Suprapubic skin (tissue), 4 donors: ENCODE measurements around the gene ABCF2. TPM values are rescaled to one million over a fixed set of nuclear protein-coding genes. Genes with fewer than 3 reads are reported as not detected.
A peak's percentile ranks its signal among the peaks of the same experiment; 100 is the strongest.

ENCODE experiments used
- DNase-seq, 2 donors: peaks; one replicate each; pipeline ENCODE4 v3.0.0-alpha.2; 2019; ENCODE audit warnings: low spot score in 2 of 2
- H3K27ac ChIP-seq: fragments of 200-600 bp; sonication (generic); one replicate; pipeline ENCODE4 v1.5.1; 2019
- H3K27me3 ChIP-seq: fragments of 200-600 bp; sonication (generic); one replicate; pipeline ENCODE4 v1.5.1; 2019
- H3K36me3 ChIP-seq: fragments of 200-600 bp; sonication (generic); one replicate; pipeline ENCODE4 v1.5.1; 2019
- H3K4me1 ChIP-seq: fragments of 200-600 bp; sonication (generic); one replicate; pipeline ENCODE4 v1.5.1; 2019
- H3K4me3 ChIP-seq: fragments of 200-600 bp; sonication (generic); one replicate; pipeline ENCODE4 v1.5.1; 2019; ENCODE audit warnings: mild to moderate bottlenecking
- H3K9me3 ChIP-seq: fragments of 200-600 bp; sonication (generic); one replicate; pipeline ENCODE4 v1.5.1; 2019
- EP300 ChIP-seq: sonication (generic); formaldehyde crosslinking; IDR thresholded peaks from one replicate; pipeline ENCODE4 v1.6.1; 2017; ENCODE audit warnings: antibody characterized with exemption
- POLR2A ChIP-seq, 2 donors: fragments of 450-650 bp; IDR thresholded peaks; one replicate each; pipeline ENCODE4 v1.6.1; 2017; ENCODE audit warnings: antibody characterized with exemption in 2 of 2, mild to moderate bottlenecking in 2 of 2, moderate library complexity in 2 of 2
- POLR2AphosphoS5 ChIP-seq, 3 donors: sonication (generic); formaldehyde crosslinking; IDR thresholded peaks; one replicate each; pipeline ENCODE4 v1.6.1; 2017; ENCODE audit warnings: antibody characterized with exemption in 3 of 3
- WGBS: methylation state at CpG from one replicate; pipeline ENCODE4 v1.1.5; 2018; 5-methylcytosine and 5-hydroxymethylcytosine counted together
- total RNA-seq, 4 donors: library from RNA; depleted of rRNA; stranded (reverse); fragments of >200 nt; gene quantifications; one replicate each; pipeline ENCODE4 v1.1.0, GENCODE V29; 2016
- TF ChIP-seq, protein P1 (sequence below), 2 donors: fragments of 200-600 bp in 1 of 2; fragments of 450-650 bp in 1 of 2; sonication (generic) in 1 of 2; IDR thresholded peaks; one replicate each; pipeline ENCODE4 v1.5.1; 2016 to 2019; ENCODE audit warnings: antibody characterized with exemption in 2 of 2, mild to moderate bottlenecking in 1 of 2, moderate library complexity in 1 of 2

The ABCF2 gene
- total RNA-seq, 4 donors from 2014 or later = 25.3 to 96.5 (median 40.1) TPM

GRCh38 chr7:151172273-151173141, 54.5 kb downstream of the ABCF2 start:
- H3K27ac ChIP-seq = no peak overlapping the region
- no peak overlapping the region for H3K4me3 ChIP-seq
- WGBS = 20% methylated on average over 42 of the region's 42 CpGs
- H3K36me3 ChIP-seq = no peaks in the 10 kb centered on the region
- TF ChIP-seq EP300 = no peak
- TF ChIP-seq, protein P1, sequence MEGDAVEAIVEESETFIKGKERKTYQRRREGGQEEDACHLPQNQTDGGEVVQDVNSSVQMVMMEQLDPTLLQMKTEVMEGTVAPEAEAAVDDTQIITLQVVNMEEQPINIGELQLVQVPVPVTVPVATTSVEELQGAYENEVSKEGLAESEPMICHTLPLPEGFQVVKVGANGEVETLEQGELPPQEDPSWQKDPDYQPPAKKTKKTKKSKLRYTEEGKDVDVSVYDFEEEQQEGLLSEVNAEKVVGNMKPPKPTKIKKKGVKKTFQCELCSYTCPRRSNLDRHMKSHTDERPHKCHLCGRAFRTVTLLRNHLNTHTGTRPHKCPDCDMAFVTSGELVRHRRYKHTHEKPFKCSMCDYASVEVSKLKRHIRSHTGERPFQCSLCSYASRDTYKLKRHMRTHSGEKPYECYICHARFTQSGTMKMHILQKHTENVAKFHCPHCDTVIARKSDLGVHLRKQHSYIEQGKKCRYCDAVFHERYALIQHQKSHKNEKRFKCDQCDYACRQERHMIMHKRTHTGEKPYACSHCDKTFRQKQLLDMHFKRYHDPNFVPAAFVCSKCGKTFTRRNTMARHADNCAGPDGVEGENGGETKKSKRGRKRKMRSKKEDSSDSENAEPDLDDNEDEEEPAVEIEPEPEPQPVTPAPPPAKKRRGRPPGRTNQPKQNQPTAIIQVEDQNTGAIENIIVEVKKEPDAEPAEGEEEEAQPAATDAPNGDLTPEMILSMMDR (IDR thresholded peaks at IDR 0.05) = peak; percentile 100
- TF ChIP-seq POLR2A (IDR thresholded peaks at IDR 0.05) = no peak
- no peak for TF ChIP-seq POLR2AphosphoS5 (IDR thresholded peaks at IDR 0.05)
- peaks cover 8% of the 10 kb centered on the region for H3K4me1 ChIP-seq
- peak; percentile 84 to 86 for DNase-seq
- H3K27me3 ChIP-seq = peaks cover 70% of the 10 kb centered on the region
- H3K9me3 ChIP-seq = no peaks in the 10 kb centered on the region

DNA sequence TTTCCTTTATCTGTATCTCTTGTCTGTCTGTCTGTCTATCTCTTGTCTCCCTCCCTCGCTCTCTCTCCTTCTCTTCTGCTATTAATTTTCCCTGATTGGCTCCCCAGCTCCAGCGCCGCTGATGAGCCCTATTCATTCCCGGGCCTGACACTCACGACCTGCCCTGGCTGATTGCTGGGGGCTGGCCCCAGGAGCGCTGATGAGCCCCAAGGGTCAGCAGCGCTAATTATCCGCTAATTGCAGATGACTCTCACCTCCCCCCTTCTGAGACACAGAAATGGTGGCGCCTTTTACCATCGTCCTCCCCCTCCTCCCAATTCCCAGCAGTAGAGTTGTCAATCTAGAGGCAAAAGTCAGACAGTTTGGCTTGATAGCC, 58.2 kb downstream of the ABCF2 start:
- peak in 1 of 2 donors; percentile 61 for DNase-seq
- H3K36me3 ChIP-seq = no peaks in the 10 kb centered on the region
- no peak for TF ChIP-seq POLR2AphosphoS5 (IDR thresholded peaks at IDR 0.05)
- TF ChIP-seq, protein P1 (IDR thresholded peaks at IDR 0.05) = no peak
- TF ChIP-seq EP300 = no peak
- no peak for TF ChIP-seq POLR2A (IDR thresholded peaks at IDR 0.05)
- no peak overlapping the region for H3K27ac ChIP-seq
- H3K27me3 ChIP-seq = peaks cover 71% of the 10 kb centered on the region
- 50% methylated on average over 10 of the region's 10 CpGs for WGBS
- H3K4me1 ChIP-seq = peaks cover 17% of the 10 kb centered on the region
- H3K9me3 ChIP-seq = no peaks in the 10 kb centered on the region
- H3K4me3 ChIP-seq = no peak overlapping the region

GRCh38 chr7:151168003-151168786, 58.8 kb downstream of the ABCF2 start:
- H3K36me3 ChIP-seq = no peaks in the 10 kb centered on the region
- no peak for TF ChIP-seq EP300
- TF ChIP-seq, protein P1 (IDR thresholded peaks at IDR 0.05) = peak; percentile 7 to 83
- 7% methylated on average over 33 of the region's 52 CpGs for WGBS
- peaks cover 17% of the 10 kb centered on the region for H3K4me1 ChIP-seq
- H3K27ac ChIP-seq = no peak overlapping the region
- no peaks in the 10 kb centered on the region for H3K9me3 ChIP-seq
- no peak for DNase-seq
- peaks cover 66% of the 10 kb centered on the region for H3K27me3 ChIP-seq
- peak overlapping the region; percentile 58 for H3K4me3 ChIP-seq

GRCh38 chr7:151167197-151167961, 59.6 kb downstream of the ABCF2 start, which contains the start of gene GBX1:
Gene GBX1 (minus strand): TSS chr7:151167694. CDS start chr7:151167548, 146 bp downstream.
- peaks cover 67% of the 10 kb centered on the region for H3K27me3 ChIP-seq
- no peak for DNase-seq

More at GRCh38 chr7:151167197-151167961, 59.6 kb downstream of the ABCF2 start, which contains the start of gene GBX1:
- Histone ChIP-seq H3K4me1 (peaks cover 17% of the 10 kb centered on the region), H3K4me3 (peak within 1 kb of the TSS; percentile 58), H3K27ac (no peak within 1 kb of the TSS), H3K36me3 (no peaks in the 10 kb centered on the region), H3K9me3 (no peaks in the 10 kb centered on the region)
- WGBS = no CpG with 5 or more reads among the region's 101 CpGs
- TF ChIP-seq, protein P1 (IDR thresholded peaks at IDR 0.05) = peak in 1 of 2 donors; percentile 19
- TF ChIP-seq POLR2AphosphoS5 (IDR thresholded peaks at IDR 0.05) (no peak), EP300 (no peak)
